BE2C (cell line): Measurements from ENCODE around the gene PAX1.

ENCODE experiments used
- DNase-seq: peaks from one replicate; pipeline ENCODE4 v3.0.0-alpha.2; 2020
- H3K27me3 ChIP-seq: fragments of 250-450 bp; sonication (Bioruptor Pico); 2 replicates; pipeline ENCODE4 v1.5.1; 2020; ENCODE audit warnings: mild to moderate bottlenecking
- H3K36me3 ChIP-seq: fragments of 250-450 bp; sonication (Bioruptor Pico); 2 replicates; pipeline ENCODE4 v1.5.1; 2020; ENCODE audit warnings: mild to moderate bottlenecking
- H3K4me1 ChIP-seq: fragments of 250-450 bp; sonication (Bioruptor Pico); 2 replicates; pipeline ENCODE4 v1.5.1; 2020
- H3K4me3 ChIP-seq: 2 replicates; pipeline ENCODE4 v1.5.1; 2011; ENCODE audit warnings: low read depth, low read length
- H3K9me3 ChIP-seq: fragments of 250-450 bp; sonication (Bioruptor Pico); 2 replicates; pipeline ENCODE4 v1.5.1; 2020
- TF ChIP-seq, protein P1 (sequence below): IDR thresholded peaks from 2 replicates; pipeline ENCODE4 v1.5.1; 2012; ENCODE audit warnings: mild to moderate bottlenecking, low read depth, low read length

Gene PAX1

DNA sequence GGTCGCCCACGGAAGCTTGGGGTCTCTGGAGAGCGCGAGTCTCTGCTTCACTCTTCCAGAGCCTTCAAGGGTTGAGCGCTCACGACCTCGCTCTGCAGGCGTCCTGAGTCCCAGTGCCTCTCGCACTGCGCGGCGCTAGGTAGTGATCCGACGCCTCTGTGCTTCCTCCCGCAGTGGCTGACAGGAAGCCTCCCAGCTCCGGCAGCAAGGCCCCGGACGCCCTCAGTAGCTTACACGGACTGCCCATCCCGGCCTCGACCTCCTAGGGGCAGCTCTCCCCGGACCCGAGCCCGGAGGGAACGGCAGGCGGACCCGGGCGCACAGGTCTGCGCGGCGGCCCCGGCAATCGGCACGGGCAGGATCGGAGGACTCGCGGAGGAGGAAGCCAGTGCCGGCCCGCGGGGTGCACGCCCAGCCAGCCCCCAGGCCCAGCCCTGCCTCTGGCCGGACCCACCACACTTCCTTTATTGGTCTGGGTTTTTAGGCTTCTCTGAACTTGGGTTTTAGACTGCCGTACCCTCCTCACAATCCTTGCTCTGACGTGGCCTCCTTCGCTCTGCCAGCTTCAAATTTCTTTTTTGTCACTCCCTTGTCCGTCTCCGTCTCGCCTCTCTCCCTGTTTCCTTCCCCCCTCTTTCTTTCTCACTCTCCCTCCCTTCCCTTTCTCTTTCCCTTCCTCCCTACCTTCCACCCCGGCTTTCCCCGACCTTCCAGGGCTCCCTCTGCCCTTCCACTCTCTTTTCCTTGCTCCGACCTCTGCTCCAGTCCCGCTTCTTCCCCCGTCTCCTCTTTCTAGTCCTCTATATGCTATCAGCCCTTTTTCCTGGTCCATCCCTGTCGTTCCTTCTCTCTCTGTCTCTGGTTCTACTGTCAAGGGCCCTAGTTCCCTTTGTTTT is 9.1 kb downstream of the PAX1 start:
- H3K4me1 ChIP-seq: no peaks in the 10 kb centered on the region
- TF ChIP-seq, protein P1, sequence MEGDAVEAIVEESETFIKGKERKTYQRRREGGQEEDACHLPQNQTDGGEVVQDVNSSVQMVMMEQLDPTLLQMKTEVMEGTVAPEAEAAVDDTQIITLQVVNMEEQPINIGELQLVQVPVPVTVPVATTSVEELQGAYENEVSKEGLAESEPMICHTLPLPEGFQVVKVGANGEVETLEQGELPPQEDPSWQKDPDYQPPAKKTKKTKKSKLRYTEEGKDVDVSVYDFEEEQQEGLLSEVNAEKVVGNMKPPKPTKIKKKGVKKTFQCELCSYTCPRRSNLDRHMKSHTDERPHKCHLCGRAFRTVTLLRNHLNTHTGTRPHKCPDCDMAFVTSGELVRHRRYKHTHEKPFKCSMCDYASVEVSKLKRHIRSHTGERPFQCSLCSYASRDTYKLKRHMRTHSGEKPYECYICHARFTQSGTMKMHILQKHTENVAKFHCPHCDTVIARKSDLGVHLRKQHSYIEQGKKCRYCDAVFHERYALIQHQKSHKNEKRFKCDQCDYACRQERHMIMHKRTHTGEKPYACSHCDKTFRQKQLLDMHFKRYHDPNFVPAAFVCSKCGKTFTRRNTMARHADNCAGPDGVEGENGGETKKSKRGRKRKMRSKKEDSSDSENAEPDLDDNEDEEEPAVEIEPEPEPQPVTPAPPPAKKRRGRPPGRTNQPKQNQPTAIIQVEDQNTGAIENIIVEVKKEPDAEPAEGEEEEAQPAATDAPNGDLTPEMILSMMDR: no peak

DNA sequence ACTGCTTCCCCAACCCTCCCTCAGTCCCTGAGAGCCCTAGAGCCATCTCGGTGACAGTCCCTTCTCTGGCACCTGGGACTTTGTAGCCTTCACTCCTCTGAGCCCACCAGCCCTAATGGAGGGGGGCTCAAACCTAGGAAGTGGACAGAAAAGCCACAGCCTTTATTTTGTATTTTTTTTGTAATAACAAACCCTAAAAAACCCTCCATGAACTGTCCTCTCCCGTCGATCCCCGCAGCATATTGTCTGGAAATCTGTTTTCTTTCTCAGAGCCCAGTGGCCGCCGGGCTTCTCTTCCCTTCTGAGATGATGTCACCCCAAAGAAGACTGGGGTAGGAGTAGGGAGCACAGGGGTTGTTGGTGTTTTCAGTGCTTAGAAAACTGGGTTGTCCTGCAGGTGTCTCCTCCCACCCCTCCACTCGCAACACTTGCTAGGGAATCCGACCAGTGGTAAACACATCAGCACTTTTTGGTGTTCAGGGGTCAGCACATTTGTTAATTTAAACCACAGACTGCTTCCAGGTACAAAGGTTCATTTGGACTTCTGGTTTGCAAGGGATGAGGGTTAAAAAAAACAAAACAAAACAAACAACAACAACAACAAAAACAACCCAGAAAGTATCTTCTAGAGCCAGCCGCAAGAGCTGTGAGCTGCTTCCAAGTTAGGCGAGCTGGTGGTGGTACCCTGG is 9.9 kb downstream of the PAX1 start:
- Histone ChIP-seq H3K4me3 (no peak overlapping the region), H3K36me3 (no peaks in the 10 kb centered on the region), H3K9me3 (no peaks in the 10 kb centered on the region), H3K27me3 (peaks cover 72% of the 10 kb centered on the region), H3K4me1 (no peaks in the 10 kb centered on the region)
- TF ChIP-seq, protein P1: no peak
- DNase-seq: no peak

More for the DNA sequence above, 9.1 kb downstream of the PAX1 start:
- no peak for DNase-seq
- no peaks in the 10 kb centered on the region for H3K36me3 ChIP-seq
- H3K4me3 ChIP-seq: no peak overlapping the region
- no peaks in the 10 kb centered on the region for H3K9me3 ChIP-seq
- H3K27me3 ChIP-seq: peaks cover 77% of the 10 kb centered on the region

DNA sequence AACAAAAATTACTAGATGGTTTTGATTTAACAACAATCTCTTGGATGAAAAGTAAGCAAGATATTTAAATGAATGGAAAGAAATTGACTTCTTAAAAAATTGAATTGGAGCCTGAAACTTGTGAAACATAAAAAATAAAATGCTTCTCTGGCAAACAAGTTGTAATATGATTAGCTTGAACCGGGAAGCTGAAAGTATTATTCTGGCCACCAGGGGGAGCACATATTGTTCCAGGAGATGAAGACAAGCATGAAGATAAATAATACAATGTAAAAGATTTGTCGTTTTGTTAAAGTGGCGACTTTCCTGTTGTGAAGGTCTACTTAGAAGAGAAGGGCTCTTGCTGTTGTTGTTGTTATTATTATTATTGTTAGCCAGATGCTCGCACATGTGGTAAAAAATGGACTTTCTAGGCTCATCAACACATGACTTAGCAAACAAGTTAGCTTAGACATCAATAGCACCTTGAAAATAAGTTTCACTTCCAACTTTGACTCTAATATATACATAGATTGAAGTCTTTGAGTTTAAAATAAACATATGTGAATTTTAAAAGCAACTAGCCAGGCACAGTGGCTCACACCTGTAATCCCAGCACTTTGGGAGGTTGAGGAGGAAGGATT is 14.2 kb downstream of the PAX1 start:
- Histone ChIP-seq H3K9me3 (no peaks in the 10 kb centered on the region), H3K36me3 (no peaks in the 10 kb centered on the region), H3K4me1 (no peaks in the 10 kb centered on the region), H3K27me3 (peaks cover 32% of the 10 kb centered on the region), H3K4me3 (no peak overlapping the region)
- DNase-seq: peak; percentile 60
- TF ChIP-seq, protein P1: peak; percentile 81

DNA sequence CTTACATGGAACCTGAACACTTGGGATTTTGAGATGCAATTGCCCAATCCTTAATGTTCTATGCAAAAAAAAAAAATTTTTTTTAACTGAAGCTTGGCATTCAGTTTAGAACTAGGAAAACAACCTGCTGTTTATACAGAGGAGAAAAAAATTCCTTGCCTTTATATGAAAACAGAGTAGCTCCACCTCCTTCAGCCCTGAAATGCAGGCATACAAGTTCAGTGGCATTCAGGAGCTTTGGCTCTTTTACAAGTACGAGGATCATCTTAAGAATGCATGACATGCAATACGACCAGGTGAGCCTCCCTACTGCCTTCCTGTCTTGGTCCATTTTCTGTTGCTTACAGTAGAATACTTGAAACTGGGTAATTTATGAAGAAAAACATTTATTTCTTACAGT is 20.4 kb downstream of the PAX1 start:
- Histone ChIP-seq H3K27me3 (no peaks in the 10 kb centered on the region; the same call in 1 of the 2 replicates), H3K9me3 (no peaks in the 10 kb centered on the region), H3K4me3 (no peak overlapping the region), H3K36me3 (no peaks in the 10 kb centered on the region), H3K4me1 (no peaks in the 10 kb centered on the region)
- no peak for DNase-seq
- TF ChIP-seq, protein P1: no peak

DNA sequence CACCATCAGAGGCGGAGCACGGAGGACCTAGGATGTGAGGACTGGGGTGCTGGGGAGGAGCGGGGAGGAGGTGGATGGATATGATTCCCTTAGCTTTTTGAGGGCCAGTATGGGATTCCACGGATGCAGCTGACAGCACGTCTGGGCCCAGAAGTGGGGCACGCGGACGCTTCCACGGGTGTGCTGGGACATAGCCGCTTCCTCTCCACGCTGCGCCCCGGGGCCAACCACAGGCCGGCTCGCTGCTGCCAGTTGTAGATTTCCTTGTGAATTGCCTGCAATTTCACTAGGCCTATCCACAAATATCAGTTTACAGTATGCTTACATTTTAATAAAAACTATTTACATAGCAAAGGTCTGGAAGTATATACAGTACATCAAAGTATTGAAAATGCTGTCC is 23.9 kb downstream of the PAX1 start:
- no peak for DNase-seq
- TF ChIP-seq, protein P1: no peak
- H3K4me1 ChIP-seq: no peaks in the 10 kb centered on the region
- H3K4me3 ChIP-seq: no peak overlapping the region
- H3K36me3 ChIP-seq: no peaks in the 10 kb centered on the region
- no peaks in the 10 kb centered on the region; the same call in 1 of the 2 replicates for H3K27me3 ChIP-seq
- no peaks in the 10 kb centered on the region for H3K9me3 ChIP-seq
